SU-DHL-6 (cell line): ENCODE results near the gene KLHL29.

Source experiments
- EZH2phosphoT487 ChIP-seq: fragments of 200-600 bp; sonication (generic), shearing (Covaris generic); conservative IDR thresholded peaks from 2 replicates; pipeline ENCODE4 v1.6.1; 2018; ENCODE audit warnings: mild to moderate bottlenecking, antibody characterized with exemption, low read length, moderate library complexity, mixed read lengths
- TF ChIP-seq, protein P1 (sequence below): fragments of 200-600 bp; sonication (generic); IDR thresholded peaks from one replicate; pipeline ENCODE4 v1.5.1; 2017; ENCODE audit warnings: antibody characterized with exemption, mild to moderate bottlenecking, low read length, moderate library complexity; ENCODE audit not compliant: insufficient read depth, poor library complexity, severe bottlenecking

- TF ChIP-seq, protein P1, sequence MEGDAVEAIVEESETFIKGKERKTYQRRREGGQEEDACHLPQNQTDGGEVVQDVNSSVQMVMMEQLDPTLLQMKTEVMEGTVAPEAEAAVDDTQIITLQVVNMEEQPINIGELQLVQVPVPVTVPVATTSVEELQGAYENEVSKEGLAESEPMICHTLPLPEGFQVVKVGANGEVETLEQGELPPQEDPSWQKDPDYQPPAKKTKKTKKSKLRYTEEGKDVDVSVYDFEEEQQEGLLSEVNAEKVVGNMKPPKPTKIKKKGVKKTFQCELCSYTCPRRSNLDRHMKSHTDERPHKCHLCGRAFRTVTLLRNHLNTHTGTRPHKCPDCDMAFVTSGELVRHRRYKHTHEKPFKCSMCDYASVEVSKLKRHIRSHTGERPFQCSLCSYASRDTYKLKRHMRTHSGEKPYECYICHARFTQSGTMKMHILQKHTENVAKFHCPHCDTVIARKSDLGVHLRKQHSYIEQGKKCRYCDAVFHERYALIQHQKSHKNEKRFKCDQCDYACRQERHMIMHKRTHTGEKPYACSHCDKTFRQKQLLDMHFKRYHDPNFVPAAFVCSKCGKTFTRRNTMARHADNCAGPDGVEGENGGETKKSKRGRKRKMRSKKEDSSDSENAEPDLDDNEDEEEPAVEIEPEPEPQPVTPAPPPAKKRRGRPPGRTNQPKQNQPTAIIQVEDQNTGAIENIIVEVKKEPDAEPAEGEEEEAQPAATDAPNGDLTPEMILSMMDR, result no peak
- no peak for TF ChIP-seq EZH2phosphoT487
Observed at GRCh38 chr2:23611839-23612238, 226.9 kb downstream of the KLHL29 start.
